ENCODE measurements around the gene PPL.

PPL gene

DNA sequence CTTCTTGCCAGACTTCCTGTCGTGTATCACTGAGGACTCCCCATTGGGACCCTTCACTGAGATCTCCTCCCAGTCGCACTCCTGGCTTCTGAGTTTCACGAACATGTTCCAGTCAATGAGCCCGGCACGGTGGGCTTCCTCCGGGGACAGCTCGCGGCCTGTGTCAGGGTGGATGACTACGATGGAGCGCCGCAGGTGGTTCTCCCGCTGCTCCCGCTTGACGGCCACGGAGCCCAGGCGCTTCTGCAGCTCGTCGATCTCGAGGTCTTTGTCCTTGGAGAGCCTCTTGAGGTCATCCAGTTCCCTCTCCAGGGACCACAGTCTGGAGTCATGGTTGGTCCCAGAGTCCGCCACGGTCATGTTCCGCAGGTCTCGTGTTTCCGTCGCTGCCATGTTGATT, 53.4 kb downstream of the PPL start:
- DNase-seq: no peak

DNA sequence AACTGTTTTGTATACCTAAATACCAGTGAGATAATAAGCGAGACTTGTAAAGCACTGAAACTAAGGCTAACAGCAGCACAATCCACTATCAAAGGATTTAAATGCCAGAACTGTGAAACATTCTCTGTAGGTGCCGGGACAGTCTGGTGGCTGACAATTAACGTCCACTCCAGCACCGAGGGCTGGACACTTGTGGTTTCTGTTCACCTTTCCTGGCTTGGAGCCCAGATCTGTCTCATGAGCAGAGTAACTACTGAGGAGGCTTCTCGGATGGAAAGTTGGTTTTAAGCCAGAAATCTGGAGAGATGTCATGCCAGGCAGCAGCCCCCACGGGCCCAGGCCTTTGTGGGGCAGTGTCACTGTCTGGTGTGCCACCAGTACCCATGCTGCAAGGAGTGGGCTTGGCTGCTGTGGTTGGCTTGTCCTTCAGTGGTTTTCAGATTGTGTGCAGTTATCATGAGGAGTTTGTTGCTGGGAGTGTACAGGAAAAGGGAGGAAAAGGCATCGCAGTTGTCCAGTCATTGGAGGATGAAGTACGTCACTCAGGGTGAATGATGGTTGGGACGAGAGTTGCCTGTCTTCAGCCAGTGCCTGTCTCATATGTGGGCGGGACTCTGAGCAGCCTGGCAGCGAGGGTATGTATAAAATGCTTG, 54.2 kb downstream of the PPL start:
- peak; percentile 45 for DNase-seq

DNA sequence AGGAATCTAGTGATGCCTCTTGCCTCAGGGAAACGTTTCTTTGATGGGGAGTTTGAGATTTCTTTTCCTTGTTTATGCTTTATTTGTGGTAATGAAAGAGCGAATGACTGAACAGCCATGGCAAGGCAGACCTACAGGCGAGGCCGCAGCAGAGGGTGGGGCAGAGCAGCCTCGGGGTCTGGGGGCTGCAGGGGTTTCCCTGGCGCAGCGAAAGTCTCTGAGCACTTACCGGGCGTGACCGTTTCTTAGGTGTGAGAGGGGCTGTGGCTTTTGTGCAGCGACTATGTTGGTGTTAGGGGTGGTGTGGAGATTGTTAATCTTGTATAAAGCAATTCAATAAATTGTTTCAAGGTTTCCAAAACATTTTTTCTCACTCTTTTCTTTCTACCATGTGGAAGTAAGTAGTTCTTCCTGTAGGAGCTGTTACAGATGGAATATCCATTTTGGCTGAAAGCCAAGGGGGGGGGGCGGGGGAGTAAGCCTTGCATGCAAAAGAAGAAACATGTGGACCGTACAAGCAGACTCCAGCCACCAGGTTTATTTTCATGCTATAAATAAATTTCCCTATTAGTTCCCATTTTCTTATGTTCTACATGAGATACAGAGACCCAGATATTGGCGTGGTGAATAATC, 54.8 kb downstream of the PPL start:
- peak; percentile 15 for DNase-seq

DNA sequence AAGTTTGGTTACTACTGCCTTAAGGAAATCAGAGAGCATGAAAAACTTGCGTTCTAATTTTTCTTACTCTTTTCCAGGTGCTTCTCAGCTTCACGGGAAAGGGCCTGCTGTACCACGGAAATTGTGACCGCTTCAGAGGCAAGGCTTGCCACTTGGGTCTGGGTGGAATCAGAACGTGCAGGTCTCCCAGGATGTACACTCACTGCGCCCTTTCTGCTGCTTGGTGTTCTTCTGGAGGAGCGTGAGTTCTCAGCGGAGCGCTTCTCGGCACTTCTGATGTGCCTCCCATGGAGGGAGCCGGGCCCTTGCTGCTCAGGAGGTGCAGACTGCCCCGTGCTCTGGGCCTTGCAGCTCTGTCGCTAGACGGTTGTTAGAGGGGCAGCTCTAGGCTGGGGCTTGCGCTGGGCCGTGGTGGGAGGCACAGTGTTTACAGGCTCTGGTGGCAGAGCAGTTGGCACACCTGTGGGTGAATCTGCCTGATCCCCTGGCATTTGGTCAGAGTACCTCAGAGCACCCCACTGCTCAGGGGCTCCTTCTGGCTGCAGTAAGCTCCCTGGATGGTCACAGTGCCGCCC, 56.9 kb downstream of the PPL start:
- no peak for DNase-seq

DNA sequence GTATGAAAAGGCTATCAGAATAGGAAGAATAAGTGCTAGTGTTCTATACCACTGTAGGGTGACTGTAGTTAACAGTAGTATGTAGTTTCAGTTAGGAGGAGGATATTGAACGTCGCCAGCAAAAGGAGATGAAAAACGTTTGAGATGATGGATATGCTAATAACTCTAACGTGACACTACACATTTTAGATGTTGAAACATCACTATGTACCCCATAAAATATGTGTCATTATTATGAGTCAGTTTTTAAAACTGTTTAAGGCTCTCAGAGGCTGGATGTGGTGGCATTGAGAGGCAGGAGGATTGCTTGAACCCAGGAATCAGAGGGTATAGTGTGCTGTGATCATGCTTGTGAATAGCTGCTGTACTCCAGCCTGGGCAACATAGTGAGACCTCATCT, 57.9 kb downstream of the PPL start:
- DNase-seq: no peak

DNA sequence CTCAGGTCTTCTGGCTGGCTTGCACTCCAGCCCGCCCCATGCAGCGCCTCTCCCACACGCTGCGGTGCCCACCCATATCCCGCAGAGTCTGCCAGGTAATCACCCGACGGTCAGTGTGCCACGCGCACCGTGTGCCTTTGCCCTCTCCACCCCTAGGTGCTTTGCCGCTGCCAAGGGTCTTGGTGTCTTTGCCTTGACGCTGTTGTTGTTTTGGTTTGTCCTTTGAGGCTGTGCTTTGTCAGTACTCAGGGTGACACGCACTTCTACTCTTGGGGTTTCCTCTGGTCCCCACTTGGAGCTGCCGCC, 59.6 kb downstream of the PPL start:
- no peak for DNase-seq

DNA sequence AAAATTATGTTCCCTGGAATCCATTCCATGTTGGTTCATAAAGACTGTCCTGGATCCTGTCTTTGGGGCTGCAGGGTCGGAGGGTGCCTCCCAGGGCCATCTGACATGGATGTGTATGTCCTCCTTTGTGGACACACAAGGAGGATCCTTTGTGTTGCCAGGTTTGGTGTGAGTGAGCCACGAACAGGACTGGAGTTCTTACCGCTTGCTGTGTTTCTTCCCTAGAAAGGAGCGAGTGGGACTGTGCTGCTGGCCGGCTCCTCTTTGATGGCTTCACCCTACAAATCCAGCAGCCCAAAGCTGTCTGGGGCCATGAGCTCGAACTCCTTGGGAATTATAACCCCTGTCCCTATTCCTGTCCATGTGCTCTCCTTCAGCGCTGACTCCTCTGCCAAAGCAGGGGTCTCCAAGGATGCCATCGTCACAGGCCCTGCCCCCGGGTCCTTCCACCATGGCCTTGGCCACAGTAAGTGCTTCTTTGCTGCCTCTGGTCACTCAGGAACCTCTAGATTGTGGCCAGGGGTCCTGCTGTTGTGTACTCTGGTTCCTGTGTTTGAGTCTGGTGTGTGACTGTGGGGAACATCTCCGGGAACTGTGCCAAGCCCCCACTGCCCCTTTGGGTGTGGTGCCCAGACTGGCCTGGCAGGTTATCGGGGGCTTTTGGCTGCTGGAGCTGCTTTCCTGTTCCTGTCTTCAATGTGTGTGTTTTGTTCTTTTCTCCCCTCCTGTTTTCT, 60.1 kb downstream of the PPL start:
- no peak for DNase-seq

DNA sequence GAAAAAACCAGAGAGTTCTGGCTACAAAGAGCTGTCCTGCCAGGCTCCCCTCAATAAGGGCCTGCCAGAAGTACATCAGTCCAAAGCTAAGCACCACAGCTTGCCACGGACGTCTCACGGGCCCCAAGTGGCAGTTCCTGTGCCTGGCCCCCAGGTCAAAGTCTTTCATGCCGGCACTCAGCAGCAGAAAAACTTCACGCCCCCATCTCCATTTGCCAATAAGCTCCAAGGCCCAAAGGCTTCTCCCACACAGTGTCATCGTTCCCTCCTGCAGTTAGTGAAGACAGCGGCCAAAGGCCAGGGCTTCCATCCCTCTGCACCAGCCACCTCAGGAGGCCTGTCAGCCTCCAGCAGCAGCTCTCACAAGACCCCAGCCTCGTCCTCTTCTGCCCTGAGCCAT, 62.3 kb downstream of the PPL start:
- DNase-seq: no peak

DNA sequence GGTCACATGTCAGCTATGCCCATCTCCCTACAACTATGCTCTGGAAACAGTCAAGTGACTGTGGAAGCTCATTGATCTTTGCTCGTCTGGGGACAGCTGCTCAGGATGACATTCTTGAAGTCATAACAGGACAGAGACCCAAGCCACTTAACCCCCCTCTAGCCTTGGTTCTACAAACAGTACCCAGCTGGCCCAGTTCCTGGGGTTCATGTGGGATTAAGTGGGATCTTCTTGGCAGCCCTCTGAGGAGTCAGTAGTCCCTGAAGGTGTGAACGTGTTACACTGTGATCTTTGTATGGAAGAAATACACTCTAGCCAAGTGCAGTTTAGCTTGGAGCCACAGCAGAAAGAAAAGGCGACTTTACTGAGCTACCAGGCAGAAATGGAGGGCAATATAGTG, 63.9 kb downstream of the PPL start:
- no peak for DNase-seq

DNA sequence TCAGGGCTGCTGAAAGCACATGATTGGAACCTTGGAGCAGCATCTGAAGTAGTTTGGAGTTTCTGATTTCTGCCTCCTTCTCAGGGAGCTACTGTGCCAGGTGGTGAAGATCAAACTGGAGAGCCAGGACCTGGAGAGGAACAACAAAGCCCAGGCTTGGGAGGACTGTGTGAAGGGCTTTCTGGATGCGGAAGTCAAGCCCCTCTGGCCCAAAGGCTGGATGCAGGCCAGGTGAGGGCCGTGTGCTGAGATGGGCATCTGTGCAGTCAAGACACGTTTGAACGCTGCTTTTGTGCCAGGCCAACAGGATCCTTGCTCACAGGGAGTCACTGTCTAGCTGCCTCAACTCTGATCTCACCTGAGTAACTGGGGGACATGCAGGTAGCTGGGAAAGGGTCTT, 65.9 kb downstream of the PPL start:
- no peak for DNase-seq

DNA sequence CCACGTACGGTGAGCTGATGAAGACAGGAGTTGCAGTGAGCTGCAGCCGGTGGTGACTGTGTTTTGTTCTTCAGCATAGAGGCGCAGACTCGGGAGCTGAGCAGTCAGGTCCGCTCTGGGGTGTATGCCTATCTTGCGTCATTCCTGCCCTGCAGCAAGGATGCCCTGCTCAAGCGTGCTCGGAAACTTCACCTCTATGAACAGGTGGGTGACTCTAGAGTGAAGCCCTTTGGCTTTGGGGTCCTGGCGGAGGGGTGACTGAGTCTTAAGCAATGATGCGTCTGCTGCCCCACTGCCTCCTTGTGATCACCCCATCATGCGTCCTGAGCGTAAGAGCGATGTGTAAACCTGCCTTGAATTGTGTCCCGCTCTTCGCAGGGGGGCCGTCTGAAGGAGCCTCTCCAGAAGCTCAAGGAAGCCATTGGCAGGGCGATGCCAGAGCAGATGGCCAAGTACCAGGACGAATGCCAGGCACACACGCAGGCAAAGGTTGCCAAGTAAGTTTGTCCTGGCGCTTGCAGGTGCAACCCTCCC, 66.7 kb downstream of the PPL start:
- no peak for DNase-seq

DNA sequence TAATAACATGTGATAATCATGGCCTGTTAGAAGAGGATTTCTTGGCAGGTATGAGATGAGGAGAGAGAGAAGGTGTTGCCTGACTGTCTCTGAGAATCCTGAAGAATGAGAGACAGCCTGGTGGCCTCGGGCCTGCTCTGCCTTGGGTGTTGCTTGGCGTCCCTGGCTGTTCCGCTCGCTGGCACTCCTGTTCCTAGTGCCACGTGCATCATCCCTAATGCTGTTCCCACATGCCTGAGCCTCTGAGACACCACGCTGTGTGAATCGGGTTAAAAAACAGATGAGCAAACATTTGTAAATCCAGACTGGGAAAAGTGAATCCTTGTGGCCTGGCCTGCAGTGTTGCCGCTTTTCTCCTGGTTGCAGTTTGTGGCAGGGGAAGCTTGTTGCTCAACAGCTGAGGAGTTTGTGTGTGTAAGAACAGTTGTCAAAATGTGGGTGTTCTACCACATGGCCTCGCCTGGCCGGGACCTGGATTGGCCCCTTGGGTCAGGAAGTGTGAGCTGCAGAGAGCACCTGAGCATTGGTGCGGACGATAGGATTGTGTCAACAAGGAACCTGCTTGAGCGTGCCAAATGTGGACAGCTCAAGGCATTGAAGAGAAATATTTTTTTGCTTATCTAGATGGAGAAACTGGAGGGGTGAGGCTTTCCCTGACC, 67.7 kb downstream of the PPL start:
- DNase-seq: no peak

DNA sequence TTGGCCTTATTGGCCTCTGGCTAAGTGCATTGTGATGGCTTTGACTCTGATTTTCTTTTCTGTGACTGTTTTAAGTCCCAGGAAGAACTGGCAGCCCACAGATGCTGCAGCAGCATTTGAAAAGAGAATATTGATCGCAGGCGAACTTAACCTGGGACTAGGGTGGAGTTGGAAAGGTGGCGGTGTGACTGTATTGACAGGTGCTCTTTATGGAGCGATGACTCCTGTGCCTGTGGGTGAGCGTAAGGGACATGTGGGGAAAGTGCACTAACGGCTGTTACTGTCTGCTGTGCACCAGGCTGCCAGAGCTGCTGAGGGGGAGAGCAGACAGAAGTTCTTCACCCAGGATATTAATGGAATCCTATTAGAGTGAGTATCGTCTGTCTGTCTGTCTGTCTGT, 68.4 kb downstream of the PPL start:
- DNase-seq: no peak

DNA sequence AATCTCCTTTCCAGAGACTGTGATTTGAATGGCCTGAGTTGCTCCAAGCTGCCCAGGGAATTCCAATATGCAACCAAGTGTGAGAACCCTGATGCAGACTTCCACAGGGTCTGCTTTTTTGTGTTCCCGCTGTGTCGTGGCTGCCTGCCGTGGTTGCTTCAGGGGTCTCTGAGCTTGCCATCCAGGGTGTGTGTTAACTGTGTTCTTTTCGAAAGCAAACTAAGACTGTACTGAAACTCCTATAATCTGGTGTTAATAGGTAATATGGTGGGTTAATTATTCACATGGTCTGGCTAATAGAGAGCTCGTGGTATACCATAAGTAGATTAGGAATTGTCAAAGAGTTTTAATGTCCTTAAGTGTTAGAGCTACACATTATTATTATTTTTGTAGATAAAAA, 68.9 kb downstream of the PPL start:
- DNase-seq: no peak

DNA sequence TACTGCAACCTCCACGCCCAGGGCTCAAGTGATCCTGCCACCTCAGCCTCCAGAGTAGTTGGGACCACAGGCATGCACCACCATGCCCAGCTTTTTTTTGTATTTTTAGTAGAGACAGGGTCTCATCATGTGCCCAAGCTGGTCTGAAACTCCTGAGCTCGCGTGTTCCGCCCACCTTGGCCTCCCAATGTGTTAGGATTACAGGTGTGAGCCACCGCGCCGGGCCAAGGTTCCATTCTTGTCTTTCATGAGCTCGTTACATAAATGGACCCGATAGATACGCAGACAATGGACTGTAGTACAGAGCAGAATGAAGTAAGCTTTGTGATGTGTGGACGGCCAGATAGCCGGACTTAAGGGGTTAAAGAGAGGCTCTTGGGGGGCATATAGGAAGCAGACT, 70.4 kb downstream of the PPL start:
- no peak for DNase-seq

DNA sequence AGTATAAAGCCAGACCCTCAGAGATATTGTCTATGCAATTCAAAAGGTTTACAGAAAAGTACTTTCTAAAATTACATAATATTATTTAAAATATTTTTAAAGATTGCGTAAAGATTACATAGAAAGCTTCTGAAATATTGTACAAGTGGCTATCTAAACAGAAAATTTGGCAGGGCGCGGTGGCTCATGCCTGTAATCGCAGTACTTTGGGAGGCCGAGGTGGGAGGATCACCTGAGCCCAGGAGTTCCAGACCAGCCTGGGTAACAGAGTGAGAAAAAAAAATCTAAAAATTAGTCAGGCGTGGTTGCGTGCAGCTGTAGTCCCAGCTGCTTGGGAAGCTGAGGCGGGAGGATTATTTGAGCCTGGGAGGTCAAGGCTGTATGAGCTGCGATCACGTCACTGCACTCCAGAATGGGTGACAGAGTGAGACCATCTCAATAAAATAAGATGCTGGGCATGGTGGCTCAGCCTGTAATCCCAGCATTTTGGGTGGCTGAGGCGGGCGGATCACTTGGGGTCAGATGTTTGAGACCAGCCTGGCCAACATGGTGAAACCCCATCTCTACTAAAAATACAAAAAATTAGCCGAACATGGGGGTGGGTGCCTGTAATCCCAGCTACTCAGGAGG, 71.6 kb downstream of the PPL start:
- no peak for DNase-seq

DNA sequence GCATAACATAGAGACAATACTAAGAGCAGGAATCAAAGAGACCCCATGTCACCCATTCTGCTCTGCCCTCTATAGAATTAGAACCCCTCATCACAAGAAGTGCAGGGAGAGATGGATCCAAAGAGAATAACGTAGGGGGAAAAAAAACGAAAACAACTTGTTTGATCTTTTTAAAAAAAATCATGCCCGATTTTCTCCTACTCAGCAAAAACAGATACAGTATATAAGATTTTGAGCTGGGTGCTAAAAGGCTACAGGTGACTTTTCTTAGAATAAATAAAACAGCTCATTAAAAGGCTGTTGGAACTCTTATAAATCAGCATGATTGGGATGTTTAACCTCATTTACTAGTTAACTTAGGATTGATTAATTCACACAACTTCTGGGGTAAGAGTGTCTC, 72.2 kb downstream of the PPL start:
- DNase-seq: no peak

DNA sequence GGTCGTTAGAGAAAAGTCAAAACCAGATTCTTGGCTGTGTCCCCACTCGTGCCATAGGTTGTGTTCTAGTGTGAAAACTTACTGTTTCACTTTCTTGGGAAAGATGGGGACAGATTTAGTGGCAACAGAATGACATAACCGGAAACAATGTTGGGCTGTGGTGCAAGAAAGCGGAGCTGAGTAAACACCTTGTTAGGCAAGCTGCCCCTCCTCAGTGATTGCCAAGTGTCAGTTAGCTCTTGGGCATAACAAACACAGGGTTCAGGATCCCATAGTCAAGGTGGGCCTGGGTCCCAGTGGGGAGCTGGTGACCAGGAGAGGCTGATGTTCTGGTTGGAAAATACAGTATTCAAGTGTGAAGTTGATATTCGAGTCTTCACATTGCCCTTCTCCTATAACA, 74.3 kb downstream of the PPL start:
- no peak for DNase-seq

DNA sequence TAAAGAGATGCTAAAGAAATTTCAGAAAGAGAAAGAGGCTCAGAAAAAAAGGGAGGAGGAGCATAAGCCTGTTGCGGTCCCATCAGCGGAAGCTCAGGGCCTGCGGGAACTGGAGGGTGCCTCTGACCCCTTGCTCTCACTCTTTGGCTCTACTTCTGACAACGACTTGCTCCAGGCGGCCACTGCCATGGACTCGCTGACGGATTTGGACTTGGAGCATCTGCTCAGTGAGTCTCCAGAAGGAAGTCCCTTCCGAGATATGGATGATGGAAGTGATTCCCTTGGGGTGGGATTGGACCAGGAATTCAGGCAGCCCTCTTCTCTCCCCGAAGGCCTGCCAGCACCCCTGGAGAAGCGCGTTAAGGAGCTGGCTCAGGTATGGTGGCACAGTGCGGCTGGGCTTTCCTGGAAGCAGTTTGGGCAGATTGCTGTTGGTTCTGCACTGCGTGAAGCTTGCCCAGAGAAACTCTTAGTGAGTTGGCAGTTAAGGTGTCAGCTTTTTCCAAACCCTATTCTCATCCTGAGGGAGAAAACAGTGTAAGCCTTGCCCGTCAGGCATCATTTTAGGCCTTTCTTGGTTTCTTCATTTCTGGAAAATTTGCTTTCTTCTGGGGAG, 76.1 kb downstream of the PPL start:
- DNase-seq: no peak

DNA sequence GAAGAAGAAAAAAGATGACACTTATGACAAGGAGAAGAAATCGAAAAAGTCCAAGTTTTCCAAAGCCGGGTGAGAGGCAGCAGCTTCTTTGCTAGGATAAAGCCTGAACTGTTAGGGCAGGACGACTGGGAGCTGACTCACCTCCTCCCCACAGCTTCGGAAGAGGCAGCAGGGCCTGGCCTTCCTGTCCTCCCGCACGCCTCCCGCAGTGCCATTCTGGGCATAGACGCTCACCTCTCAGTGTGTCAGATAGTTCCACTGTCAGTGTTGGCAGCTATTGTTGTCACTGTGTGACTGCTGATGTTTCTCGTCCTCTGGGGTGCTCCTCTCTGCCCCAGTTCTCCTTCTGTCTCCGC, 77.1 kb downstream of the PPL start:
- no peak for DNase-seq

DNA sequence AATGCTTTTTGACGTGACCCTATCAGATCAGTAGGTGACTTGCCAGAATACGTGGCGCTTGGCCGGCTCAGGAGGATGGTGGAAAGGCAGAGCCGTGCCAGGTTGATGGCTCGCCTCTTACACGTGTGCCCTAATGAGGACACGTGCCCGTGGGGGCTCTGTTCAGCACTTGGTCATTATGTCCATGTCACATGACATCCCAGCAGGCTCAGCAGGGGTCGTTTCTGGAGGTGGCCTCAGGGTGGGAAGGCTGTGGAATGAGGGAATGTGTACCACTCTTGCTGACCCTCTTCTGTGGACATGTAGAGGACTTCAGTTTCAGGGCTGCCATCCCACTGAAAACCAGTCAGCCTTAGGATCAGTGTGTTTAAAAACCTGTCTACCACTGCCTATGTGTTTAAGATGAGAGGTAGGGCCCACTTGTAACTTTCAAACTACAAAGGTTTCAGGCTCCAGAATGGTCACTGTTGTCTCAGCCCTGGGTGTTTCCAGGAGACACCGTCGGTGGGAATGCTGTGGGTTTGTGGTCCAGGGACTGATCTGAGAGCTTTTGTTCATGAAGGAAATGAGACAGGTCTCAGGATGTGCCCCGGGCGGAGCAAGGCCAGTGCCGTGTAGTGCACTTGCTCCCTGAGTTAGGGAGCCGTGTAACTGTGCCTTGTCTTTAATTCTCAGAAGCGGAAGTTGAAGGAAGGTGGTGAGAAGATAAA, 77.6 kb downstream of the PPL start:
- DNase-seq: no peak

DNA sequence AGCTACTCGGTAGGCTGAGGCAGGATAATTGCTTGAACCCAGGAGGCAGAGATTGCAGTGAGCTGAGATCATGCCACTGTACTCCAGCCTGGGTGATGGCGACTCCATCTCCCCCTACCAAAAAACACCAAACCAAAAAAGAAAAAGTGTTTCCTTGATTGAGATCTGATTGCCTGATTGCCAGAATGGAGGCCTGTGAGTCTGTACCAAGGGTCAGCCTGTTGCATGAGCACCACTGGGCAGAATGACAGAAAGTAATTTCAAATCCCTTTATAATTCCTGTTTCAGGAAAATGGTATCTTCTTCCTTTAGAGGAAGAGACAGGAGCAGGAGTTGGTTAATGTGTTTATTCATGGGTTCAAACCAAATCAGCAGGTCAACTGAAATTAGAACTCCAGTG, 81.1 kb downstream of the PPL start:
- no peak for DNase-seq
